Mesothelial cell of epicardium (in vitro differentiated cells): ENCODE data around the gene OPCML. TPM values are rescaled to one million over a fixed set of nuclear protein-coding genes. Genes with fewer than 3 reads are reported as not detected.

ENCODE experiments used
- DNase-seq, 2 experiments: peaks; one replicate each; pipeline ENCODE4 v3.0.0; 2021; ENCODE audit warnings: low spot score in 2 of 2; ENCODE audit not compliant: unreplicated experiment in 2 of 2
- H3K27ac Mint-ChIP-seq: 2 replicates; pipeline ENCODE4 v1.8.0; 2021; ENCODE audit warnings: mixed read lengths
- H3K27me3 Mint-ChIP-seq: 2 replicates; pipeline ENCODE4 v1.8.0; 2021; ENCODE audit warnings: low read depth, mixed read lengths
- H3K36me3 Mint-ChIP-seq: 2 replicates; pipeline ENCODE4 v1.8.0; 2021; ENCODE audit warnings: mixed read lengths
- H3K4me1 Mint-ChIP-seq: 2 replicates; pipeline ENCODE4 v1.8.0; 2021; ENCODE audit warnings: mixed read lengths
- H3K4me3 Mint-ChIP-seq: 2 replicates; pipeline ENCODE4 v1.8.0; 2021; ENCODE audit warnings: mild to moderate bottlenecking, moderate library complexity, mixed read lengths
- H3K9me3 Mint-ChIP-seq: 2 replicates; pipeline ENCODE4 v1.8.0; 2021; ENCODE audit warnings: mixed read lengths
- CTCF ChIP-seq: fragments of 200-600 bp; sonication (generic); IDR thresholded peaks from one replicate; pipeline ENCODE4 v1.5.0; 2021; ENCODE audit warnings: antibody characterized with exemption; ENCODE audit not compliant: unreplicated experiment
- total RNA-seq: library from RNA; stranded (reverse); gene quantifications from 3 replicates; pipeline ENCODE4 v1.2.1, GENCODE V29; 2021

The OPCML gene
- total RNA-seq, 1 donor from 2014 or later: 3.0 TPM

- Mint-ChIP-seq H3K27ac (no peak overlapping the region), H3K27me3 (peaks cover 2% of the 10 kb centered on the region), H3K4me1 (peaks cover 8% of the 10 kb centered on the region), H3K9me3 (peaks cover 6% of the 10 kb centered on the region), H3K36me3 (no peaks in the 10 kb centered on the region), H3K4me3 (no peak overlapping the region)
- TF ChIP-seq CTCF: no peak
- no peak for DNase-seq
Observed at GRCh38 chr11:132878111-132878510, 654.2 kb downstream of the OPCML start.

GRCh38 chr11:132876705-132877104 is 655.6 kb downstream of the OPCML start:
- DNase-seq: no peak
- peaks cover 17% of the 10 kb centered on the region for H3K4me1 Mint-ChIP-seq
- H3K36me3 Mint-ChIP-seq: no peaks in the 10 kb centered on the region
- no peaks in the 10 kb centered on the region for H3K27me3 Mint-ChIP-seq
- H3K4me3 Mint-ChIP-seq: no peak overlapping the region
- no peak overlapping the region for H3K27ac Mint-ChIP-seq
- peaks cover 6% of the 10 kb centered on the region for H3K9me3 Mint-ChIP-seq
- TF ChIP-seq CTCF: no peak

GRCh38 chr11:132876239-132876638 is 656.1 kb downstream of the OPCML start:
- Mint-ChIP-seq H3K27ac (no peak overlapping the region), H3K9me3 (peaks cover 6% of the 10 kb centered on the region), H3K4me1 (peaks cover 17% of the 10 kb centered on the region), H3K36me3 (no peaks in the 10 kb centered on the region), H3K4me3 (no peak overlapping the region), H3K27me3 (no peaks in the 10 kb centered on the region)
- DNase-seq: no peak
- no peak for TF ChIP-seq CTCF

- H3K36me3 Mint-ChIP-seq: no peaks in the 10 kb centered on the region
- no peak for DNase-seq
- TF ChIP-seq CTCF: no peak
- H3K9me3 Mint-ChIP-seq: peaks cover 6% of the 10 kb centered on the region
- no peaks in the 10 kb centered on the region for H3K27me3 Mint-ChIP-seq
- no peak overlapping the region for H3K27ac Mint-ChIP-seq
- H3K4me1 Mint-ChIP-seq: peaks cover 17% of the 10 kb centered on the region
- no peak overlapping the region for H3K4me3 Mint-ChIP-seq
Observed at GRCh38 chr11:132874638-132875037, 657.7 kb downstream of the OPCML start.

GRCh38 chr11:132873841-132874240 is 658.5 kb downstream of the OPCML start:
- Mint-ChIP-seq H3K4me3 (no peak overlapping the region), H3K27ac (no peak overlapping the region), H3K4me1 (peaks cover 17% of the 10 kb centered on the region), H3K9me3 (peaks cover 6% of the 10 kb centered on the region), H3K36me3 (no peaks in the 10 kb centered on the region), H3K27me3 (no peaks in the 10 kb centered on the region)
- TF ChIP-seq CTCF: no peak
- no peak for DNase-seq

- no peak for TF ChIP-seq CTCF
- no peak overlapping the region for H3K27ac Mint-ChIP-seq
- no peak for DNase-seq
- no peak overlapping the region for H3K4me3 Mint-ChIP-seq
- H3K4me1 Mint-ChIP-seq: peaks cover 24% of the 10 kb centered on the region
- no peaks in the 10 kb centered on the region for H3K36me3 Mint-ChIP-seq
- peaks cover 4% of the 10 kb centered on the region for H3K27me3 Mint-ChIP-seq
- H3K9me3 Mint-ChIP-seq: no peaks in the 10 kb centered on the region
Observed at GRCh38 chr11:132872211-132872610, 660.1 kb downstream of the OPCML start.
